ENCODE measurements around the gene CHMP1A.

The CHMP1A gene

DNA sequence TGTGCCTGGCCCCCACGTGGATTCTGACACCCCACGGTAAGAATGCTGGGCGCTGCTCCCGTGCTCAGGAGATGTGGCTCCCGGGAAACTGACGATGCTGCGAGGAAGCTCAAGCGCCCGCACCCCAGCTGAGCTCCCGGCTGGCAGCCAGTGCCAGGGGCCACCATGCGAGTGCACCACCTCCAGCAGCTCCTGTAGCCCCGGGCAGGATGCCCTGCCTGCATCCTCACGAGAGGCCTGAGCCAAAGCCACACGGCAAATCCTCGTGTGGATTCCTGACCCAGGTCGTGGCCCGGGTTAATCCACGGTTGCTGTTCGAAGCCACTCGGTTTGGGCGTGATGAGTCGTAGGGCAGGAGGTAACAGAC, 55.6 kb downstream of the CHMP1A start:
- Histone ChIP-seq H3K9ac (ENCODE audit: low read length) (no peak overlapping the region), H3K36me3 (ENCODE audit: control insufficient read depth, insufficient read depth, low read length) (no peaks in the 10 kb centered on the region), H3K27ac (ENCODE audit: low read depth, low read length) (no peak overlapping the region), H3K27me3 (ENCODE audit: control insufficient read depth, insufficient read depth, low read length) (peaks cover 5% of the 10 kb centered on the region), H3K4me3 (ENCODE audit: low read length) (no peak overlapping the region), H3K4me1 (ENCODE audit: control insufficient read depth, insufficient read depth, low read length) (no peaks in the 10 kb centered on the region)

DNA sequence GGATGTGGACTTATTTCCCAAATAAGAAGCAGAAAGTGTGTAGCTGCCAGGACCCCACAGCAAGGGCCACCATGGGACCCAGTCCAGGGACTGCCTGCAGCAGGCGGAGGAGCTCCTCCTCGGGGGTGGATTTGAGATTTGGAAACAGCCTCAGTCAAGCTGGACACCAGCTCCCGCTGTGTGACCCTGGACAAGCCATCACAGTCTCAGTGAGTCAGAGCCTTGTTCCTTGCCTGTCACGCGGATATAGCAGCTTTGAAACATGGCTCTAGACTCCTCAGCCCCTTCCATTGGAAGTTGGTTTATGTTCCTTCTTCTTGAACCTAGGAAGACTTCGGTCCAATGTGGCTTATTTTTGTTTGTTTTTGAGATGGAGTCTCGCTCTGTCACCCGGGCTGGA, 56.6 kb downstream of the CHMP1A start:
- Histone ChIP-seq H3K4me3 (ENCODE audit: low read length) (no peak overlapping the region), H3K27me3 (ENCODE audit: control insufficient read depth, insufficient read depth, low read length) (peaks cover 5% of the 10 kb centered on the region), H3K4me1 (ENCODE audit: control insufficient read depth, insufficient read depth, low read length) (no peaks in the 10 kb centered on the region), H3K36me3 (ENCODE audit: control insufficient read depth, insufficient read depth, low read length) (no peaks in the 10 kb centered on the region), H3K27ac (ENCODE audit: low read depth, low read length) (no peak overlapping the region), H3K9ac (ENCODE audit: low read length) (no peak overlapping the region)

DNA sequence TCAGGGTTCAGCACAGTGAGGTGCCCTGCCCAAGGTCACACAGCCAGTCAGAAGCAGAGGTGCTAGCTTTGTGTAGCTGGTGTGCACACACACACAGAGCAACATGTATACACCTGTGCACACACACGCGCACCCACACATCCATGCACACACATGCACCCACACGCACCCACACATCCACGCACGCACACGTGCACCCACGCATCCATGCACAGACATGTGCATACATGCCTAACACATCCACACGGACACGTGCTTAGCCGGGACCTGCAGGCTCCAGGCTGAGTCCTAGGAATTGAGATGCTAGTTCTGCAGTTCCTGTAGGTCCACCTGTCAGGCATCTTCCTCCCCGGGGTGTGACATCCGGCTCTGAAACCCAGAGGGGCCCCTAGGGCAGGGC, 57.1 kb downstream of the CHMP1A start:
- Histone ChIP-seq H3K36me3 (ENCODE audit: control insufficient read depth, insufficient read depth, low read length) (no peaks in the 10 kb centered on the region), H3K27ac (ENCODE audit: low read depth, low read length) (no peak overlapping the region), H3K9ac (ENCODE audit: low read length) (no peak overlapping the region), H3K27me3 (ENCODE audit: control insufficient read depth, insufficient read depth, low read length) (peaks cover 5% of the 10 kb centered on the region), H3K4me1 (ENCODE audit: control insufficient read depth, insufficient read depth, low read length) (no peaks in the 10 kb centered on the region), H3K4me3 (ENCODE audit: low read length) (no peak overlapping the region)

DNA sequence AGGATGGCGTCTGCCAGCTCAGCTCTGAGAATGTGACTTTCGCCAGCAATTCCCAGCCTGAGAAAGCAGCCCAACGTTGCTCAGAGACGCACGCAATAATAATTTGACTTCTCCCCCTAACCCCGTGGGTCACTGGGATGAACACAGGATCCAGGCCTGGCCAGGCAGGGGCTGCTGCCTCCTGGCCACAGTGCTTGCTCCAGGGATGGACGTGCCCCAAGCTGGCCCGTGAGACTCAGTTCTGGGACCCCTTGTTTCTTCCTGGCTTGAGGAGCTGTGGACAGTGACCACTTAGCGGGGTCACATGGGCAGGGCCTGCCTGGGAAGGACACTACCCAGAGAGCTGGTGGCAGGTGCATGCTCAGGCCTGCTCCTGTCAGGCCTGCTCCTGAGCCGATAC, 57.6 kb downstream of the CHMP1A start:
- Histone ChIP-seq H3K4me1 (ENCODE audit: control insufficient read depth, insufficient read depth, low read length) (no peaks in the 10 kb centered on the region), H3K9ac (ENCODE audit: low read length) (no peak overlapping the region), H3K27ac (ENCODE audit: low read depth, low read length) (no peak overlapping the region), H3K36me3 (ENCODE audit: control insufficient read depth, insufficient read depth, low read length) (no peaks in the 10 kb centered on the region), H3K4me3 (ENCODE audit: low read length) (no peak overlapping the region), H3K27me3 (ENCODE audit: control insufficient read depth, insufficient read depth, low read length) (peaks cover 5% of the 10 kb centered on the region)

DNA sequence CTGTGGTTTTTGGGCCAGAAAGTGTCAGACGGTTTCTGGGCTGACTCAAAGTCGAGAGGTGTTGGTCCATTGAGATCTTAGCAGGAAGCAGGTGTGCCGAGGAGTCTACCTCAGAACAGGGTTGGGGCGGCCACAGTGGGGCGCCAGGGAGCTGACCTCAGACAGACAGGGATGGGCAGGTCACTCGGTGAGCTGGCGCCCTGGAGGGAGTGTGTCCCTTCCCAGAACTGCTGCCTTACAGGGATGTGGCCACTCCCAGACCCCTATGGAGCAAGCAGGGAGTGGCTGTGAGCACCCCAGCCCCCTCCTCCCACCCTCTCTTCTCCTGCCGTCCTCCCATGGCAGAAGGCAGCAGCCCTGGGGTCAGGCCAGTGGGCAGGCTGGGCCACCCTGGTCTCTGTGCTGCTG, 58.1 kb downstream of the CHMP1A start:
- Histone ChIP-seq H3K4me1 (ENCODE audit: control insufficient read depth, insufficient read depth, low read length) (no peaks in the 10 kb centered on the region), H3K4me3 (ENCODE audit: low read length) (no peak overlapping the region), H3K27me3 (ENCODE audit: control insufficient read depth, insufficient read depth, low read length) (peaks cover 5% of the 10 kb centered on the region), H3K27ac (ENCODE audit: low read depth, low read length) (no peak overlapping the region), H3K9ac (ENCODE audit: low read length) (no peak overlapping the region), H3K36me3 (ENCODE audit: control insufficient read depth, insufficient read depth, low read length) (no peaks in the 10 kb centered on the region)

DNA sequence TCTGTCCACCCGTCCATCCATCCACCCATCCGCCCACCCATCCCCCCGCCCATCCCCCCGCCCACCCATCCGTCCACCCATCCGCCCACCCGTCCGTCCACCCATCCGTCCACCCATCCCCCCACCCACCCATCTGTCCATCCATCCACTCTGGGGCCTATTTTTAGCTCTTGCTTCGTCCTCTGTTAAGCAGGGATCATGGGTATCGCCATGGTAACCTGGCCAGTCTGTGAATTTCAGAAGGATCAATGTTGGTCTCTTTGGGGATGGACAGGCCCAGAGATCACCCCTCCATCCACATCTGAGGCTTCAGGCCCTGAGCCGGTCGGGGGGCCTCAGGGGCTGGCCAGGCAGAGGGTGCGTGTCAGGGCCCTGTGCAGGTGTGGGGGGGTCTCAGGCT, 59.3 kb downstream of the CHMP1A start:
- no peak overlapping the region for H3K27ac ChIP-seq (ENCODE audit: low read depth, low read length)

DNA sequence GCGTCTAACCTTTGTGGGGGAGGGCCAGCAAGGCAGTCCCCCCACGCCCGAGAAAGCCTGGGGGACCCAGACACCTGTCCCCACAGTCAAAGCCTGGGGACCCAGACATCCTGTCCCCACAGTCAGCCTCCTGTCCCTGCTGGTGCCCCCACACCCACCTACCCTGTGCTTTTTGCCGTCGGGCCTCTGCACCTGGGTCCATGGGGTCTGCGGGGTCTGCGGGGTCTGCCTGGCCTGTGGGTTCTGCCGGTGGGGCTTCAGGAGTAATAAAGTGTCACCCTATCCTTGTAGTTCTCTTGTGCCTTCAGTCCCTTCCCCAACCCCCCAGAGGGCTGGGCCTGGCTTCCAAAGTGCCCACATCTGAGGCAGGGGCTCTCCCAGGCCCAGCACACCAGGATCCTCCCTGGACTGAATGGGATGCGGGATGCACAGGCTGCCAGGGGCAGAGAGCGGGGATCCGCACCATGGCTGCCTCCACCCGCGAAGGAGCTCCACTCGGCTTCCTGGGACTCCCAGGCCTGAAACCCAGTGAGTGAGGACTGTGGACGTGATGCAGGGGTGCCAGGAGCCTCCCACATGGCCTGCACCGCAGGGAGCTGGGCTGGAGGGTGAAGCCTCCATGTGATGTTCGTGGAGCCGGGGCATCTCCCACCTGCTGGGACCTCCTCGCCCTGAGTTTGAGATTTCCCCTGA, 60.4 kb downstream of the CHMP1A start:
- no peak overlapping the region for H3K9ac ChIP-seq (ENCODE audit: low read length)
- H3K36me3 ChIP-seq (ENCODE audit: control insufficient read depth, insufficient read depth, low read length) = no peaks in the 10 kb centered on the region
- H3K27me3 ChIP-seq (ENCODE audit: control insufficient read depth, insufficient read depth, low read length) = no peaks in the 10 kb centered on the region
- H3K27ac ChIP-seq (ENCODE audit: low read depth, low read length) = no peak overlapping the region
- no peak overlapping the region for H3K4me3 ChIP-seq (ENCODE audit: low read length)
- no peaks in the 10 kb centered on the region for H3K4me1 ChIP-seq (ENCODE audit: control insufficient read depth, insufficient read depth, low read length)

More for the DNA sequence above, 59.3 kb downstream of the CHMP1A start:
- H3K4me3 ChIP-seq (ENCODE audit: low read length) = no peak overlapping the region
- H3K4me1 ChIP-seq (ENCODE audit: control insufficient read depth, insufficient read depth, low read length) = no peaks in the 10 kb centered on the region
- H3K9ac ChIP-seq (ENCODE audit: low read length) = no peak overlapping the region
- no peaks in the 10 kb centered on the region for H3K36me3 ChIP-seq (ENCODE audit: control insufficient read depth, insufficient read depth, low read length)
- H3K27me3 ChIP-seq (ENCODE audit: control insufficient read depth, insufficient read depth, low read length) = peaks cover 5% of the 10 kb centered on the region

DNA sequence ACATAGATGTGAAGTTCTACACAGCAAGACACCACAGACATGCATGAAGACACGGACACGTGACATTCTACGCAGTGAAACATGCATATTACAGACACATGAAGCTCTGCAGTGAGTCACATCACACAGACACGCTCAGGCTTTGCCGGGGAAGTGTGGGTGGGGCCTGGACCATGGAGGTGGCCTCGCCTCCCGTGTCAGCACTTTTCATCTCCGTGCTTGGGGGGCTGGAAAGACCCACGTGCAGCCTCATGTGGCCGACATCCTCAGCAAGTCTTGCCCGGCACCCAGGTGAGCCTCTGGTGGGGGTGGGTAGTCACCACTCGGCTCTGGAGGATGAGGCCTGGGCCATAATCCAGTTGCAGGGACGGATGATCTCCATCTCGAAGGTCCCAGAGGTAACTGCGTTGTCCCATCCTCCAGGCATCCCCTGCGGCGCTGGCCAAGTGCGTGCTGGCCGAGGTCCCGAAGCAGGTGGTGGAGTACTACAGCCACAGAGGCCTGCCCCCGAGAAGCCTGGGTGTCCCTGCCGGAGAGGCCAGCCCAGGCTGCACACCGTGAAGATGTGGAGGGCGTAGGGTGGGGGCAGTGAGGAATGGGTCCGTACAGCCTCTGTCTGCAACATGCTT, 61.3 kb downstream of the CHMP1A start:
- H3K9ac ChIP-seq (ENCODE audit: low read length) = no peak overlapping the region
- no peaks in the 10 kb centered on the region for H3K36me3 ChIP-seq (ENCODE audit: control insufficient read depth, insufficient read depth, low read length)
- H3K27me3 ChIP-seq (ENCODE audit: control insufficient read depth, insufficient read depth, low read length) = no peaks in the 10 kb centered on the region
- H3K27ac ChIP-seq (ENCODE audit: low read depth, low read length) = no peak overlapping the region
- no peaks in the 10 kb centered on the region for H3K4me1 ChIP-seq (ENCODE audit: control insufficient read depth, insufficient read depth, low read length)
- H3K4me3 ChIP-seq (ENCODE audit: low read length) = no peak overlapping the region

DNA sequence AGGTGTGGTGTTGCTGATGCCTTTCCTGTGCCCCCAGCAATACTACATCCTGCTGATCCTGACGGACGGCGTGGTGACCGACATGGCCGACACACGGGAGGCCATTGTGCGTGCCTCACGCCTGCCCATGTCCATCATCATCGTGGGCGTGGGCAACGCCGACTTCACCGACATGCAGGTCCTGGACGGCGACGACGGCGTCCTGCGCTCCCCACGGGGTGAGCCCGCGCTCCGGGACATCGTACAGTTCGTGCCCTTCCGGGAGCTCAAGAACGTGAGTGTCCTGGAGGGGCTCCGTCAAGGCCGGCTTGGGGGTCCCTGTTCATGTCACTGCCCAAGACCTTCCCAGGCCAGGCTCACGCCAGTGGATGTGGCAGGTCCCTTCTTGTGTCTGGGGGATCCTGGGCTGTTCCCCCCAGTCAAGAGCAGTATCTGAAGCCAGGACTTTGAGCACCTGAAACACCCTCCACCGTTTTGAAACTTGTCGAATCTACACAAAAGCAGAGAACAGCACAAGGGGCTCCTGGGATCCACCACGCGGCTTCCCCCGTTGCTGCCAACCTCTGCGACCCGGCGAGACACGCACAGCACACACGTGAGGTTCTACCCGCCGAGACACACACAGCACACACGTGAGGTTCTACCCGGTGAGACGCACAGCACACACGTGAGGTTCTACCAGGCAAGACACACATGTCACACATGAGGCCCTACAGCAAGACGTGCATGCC, 62.0 kb downstream of the CHMP1A start:
- no peaks in the 10 kb centered on the region for H3K4me1 ChIP-seq (ENCODE audit: control insufficient read depth, insufficient read depth, low read length)
- no peaks in the 10 kb centered on the region for H3K27me3 ChIP-seq (ENCODE audit: control insufficient read depth, insufficient read depth, low read length)
- H3K27ac ChIP-seq (ENCODE audit: low read depth, low read length) = no peak overlapping the region
- no peak overlapping the region for H3K4me3 ChIP-seq (ENCODE audit: low read length)
- H3K36me3 ChIP-seq (ENCODE audit: control insufficient read depth, insufficient read depth, low read length) = no peaks in the 10 kb centered on the region
- H3K9ac ChIP-seq (ENCODE audit: low read length) = no peak overlapping the region

Data from rectal smooth muscle tissue (tissue), 1 donor.